PC-3 (cell line): Measurements from ENCODE around the gene GGA3.

Experiments used
- EZH2phosphoT487 ChIP-seq: fragments of 300-600 bp; sonication (generic); IDR thresholded peaks from 2 replicates; pipeline ENCODE4 v1.6.1; 2018; ENCODE audit warnings: mild to moderate bottlenecking, antibody characterized with exemption, low read length, borderline replicate concordance
- TF ChIP-seq, protein P1 (sequence below): fragments of 300-600 bp; sonication (generic); conservative IDR thresholded peaks from 2 replicates; pipeline ENCODE4 v1.5.1; 2017; ENCODE audit warnings: antibody characterized with exemption, low read depth, mild to moderate bottlenecking, low read length

DNA sequence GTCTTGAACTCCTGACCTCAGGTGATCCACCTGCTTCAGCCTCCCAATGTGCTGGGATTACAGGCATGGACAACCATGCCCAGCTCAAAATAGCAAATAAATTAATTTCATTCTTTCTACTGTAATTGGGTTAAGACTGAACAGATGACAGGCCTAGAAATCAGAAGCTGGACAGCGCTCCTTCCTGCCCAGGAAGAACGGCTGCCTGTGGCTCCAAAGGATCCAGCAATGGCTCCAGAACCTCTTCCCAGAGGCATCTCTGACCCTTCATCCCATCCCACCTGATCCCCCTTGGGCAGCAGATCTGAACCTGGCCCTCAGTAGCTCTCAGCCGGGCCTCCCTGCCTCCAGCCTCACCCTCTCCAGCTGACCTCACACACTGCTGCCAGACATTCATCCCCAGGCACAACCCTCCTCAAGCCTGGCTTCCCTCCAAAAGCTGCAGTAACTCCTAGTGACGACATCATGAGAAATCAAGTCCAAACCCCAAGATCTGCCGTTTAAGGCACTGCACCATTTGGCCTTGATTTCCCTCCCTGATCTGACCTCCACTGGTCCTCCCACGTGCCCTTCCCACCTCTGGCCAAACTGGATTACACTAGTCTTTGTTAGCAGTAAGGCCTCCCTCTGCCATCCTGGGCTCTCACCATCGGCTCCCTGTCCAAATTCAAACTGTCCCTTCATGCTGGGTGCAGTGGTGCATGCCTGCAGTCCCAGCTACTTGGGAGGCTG, 12.7 kb upstream of the GGA3 start:
- TF ChIP-seq, protein P1, sequence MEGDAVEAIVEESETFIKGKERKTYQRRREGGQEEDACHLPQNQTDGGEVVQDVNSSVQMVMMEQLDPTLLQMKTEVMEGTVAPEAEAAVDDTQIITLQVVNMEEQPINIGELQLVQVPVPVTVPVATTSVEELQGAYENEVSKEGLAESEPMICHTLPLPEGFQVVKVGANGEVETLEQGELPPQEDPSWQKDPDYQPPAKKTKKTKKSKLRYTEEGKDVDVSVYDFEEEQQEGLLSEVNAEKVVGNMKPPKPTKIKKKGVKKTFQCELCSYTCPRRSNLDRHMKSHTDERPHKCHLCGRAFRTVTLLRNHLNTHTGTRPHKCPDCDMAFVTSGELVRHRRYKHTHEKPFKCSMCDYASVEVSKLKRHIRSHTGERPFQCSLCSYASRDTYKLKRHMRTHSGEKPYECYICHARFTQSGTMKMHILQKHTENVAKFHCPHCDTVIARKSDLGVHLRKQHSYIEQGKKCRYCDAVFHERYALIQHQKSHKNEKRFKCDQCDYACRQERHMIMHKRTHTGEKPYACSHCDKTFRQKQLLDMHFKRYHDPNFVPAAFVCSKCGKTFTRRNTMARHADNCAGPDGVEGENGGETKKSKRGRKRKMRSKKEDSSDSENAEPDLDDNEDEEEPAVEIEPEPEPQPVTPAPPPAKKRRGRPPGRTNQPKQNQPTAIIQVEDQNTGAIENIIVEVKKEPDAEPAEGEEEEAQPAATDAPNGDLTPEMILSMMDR: no peak
- no peak for TF ChIP-seq EZH2phosphoT487
